Activated T-helper 9 cell treated with anti-CD3 and anti-CD28 coated beads, Interleukin-2, amount 50 U/mL, for 16 hours (primary cell): Measurements from ENCODE around the gene CCP110.
A peak's percentile ranks its signal among the peaks of the same experiment; 100 is the strongest.

Experiments used
- DNase-seq: peaks from one replicate; pipeline ENCODE4 v3.0.0-alpha.2; 2020; ENCODE audit warnings: low read depth

CCP110 gene, protein sequence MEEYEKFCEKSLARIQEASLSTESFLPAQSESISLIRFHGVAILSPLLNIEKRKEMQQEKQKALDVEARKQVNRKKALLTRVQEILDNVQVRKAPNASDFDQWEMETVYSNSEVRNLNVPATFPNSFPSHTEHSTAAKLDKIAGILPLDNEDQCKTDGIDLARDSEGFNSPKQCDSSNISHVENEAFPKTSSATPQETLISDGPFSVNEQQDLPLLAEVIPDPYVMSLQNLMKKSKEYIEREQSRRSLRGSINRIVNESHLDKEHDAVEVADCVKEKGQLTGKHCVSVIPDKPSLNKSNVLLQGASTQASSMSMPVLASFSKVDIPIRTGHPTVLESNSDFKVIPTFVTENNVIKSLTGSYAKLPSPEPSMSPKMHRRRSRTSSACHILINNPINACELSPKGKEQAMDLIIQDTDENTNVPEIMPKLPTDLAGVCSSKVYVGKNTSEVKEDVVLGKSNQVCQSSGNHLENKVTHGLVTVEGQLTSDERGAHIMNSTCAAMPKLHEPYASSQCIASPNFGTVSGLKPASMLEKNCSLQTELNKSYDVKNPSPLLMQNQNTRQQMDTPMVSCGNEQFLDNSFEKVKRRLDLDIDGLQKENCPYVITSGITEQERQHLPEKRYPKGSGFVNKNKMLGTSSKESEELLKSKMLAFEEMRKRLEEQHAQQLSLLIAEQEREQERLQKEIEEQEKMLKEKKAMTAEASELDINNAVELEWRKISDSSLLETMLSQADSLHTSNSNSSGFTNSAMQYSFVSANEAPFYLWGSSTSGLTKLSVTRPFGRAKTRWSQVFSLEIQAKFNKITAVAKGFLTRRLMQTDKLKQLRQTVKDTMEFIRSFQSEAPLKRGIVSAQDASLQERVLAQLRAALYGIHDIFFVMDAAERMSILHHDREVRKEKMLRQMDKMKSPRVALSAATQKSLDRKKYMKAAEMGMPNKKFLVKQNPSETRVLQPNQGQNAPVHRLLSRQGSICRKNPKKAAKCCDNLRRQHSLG

DNA sequence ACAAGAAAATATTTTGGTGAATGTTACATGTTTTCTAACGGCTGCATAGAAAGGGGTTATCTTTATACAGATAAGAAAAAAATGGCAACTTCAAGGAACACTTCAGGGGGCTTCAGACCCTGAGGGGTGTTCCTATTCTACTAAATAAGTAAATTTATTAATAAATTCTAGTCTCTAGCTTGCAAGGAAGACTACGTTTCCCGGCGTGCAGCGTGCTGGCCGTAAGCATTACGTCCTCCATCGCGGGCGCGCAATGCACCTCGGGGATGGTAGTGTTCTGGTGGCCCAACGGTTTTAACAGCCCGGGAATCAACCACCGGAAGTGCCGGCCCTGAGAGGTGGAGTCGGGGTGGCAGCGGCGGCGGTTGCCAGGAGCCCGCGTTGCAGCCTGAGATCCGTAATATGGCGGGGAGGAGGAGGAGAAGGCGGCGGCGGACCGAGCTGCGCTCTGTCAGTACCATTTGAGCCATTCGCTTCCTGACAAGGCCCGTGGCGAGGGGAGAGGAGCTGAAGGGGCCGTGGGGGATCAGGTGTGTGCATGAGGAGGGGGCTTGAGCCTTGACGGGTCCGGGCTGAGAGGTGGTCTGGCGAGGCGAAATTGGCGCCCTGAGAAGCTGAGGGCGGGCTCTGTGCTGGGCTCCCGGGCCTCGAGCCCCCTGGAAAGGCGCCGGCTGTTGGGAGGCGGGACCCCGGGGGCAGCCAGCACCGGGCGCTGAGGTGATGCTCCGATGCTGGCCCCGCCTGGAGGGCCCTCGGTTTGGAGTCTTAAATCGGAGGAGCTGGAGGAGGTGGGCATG, at the start of gene CCP110:
TSS of gene CCP110 (plus strand) at position 384 of the 797 bp plus-strand sequence. CDS start 3,940 bp downstream, outside the sequence.
- peak; percentile 91 for DNase-seq

DNA sequence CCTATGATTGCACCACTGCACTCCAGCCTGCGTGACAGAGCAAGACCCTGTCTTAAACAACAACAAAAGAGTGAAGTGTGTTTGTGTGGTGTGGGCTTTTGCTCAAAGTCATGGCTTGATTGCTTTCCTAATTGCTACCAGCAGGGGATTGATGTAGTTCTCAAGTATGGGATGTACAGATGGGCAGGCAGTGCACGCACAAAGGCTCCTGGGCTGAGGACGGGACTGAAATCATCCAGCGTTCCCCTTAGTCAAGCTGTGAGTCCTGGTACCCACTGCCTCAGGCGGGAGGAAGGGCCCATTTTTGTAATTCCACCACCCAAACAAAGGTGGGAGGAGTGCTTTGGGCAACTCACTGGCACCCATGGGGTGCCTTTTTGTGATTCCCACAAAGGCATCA, 49.1 kb upstream of the CCP110 start:
- no peak for DNase-seq

DNA sequence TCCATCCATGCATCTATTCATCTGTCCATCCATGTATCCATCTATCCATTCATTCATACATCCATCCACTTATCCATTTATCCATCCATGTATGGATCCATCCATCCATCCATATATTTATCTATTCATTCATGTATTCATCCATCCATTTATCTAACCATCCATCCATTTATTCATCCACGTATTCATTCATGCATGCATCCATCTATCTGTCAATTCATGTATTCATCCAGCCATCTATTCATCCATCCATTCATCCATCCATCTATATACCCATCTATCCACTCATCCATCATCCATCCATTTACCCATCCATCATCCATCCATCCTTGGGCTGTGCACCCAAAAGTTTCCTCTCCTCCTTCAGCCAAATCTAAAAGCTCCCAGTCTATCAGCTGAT, 45.2 kb upstream of the CCP110 start:
- DNase-seq = no peak

DNA sequence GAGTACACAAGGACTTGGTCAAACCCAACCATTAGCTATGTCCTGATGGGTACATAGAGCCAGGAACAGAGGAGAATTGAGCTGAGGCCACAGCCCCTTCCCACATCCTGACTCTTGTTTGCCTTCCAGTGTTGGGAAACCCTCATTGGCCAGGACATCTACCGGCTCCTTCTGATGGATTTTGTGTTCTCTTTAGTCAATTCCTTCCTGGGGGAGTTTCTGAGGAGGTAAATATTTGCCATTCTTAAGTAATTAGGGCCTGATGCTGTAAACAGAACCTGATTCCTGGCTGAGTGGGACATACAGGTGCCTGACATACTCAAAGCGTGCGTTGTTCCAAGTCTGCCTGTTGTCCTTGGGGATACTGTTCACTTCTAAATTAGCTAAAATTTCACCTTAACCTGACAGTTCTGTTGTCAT, 44.4 kb upstream of the CCP110 start:
- DNase-seq = no peak

DNA sequence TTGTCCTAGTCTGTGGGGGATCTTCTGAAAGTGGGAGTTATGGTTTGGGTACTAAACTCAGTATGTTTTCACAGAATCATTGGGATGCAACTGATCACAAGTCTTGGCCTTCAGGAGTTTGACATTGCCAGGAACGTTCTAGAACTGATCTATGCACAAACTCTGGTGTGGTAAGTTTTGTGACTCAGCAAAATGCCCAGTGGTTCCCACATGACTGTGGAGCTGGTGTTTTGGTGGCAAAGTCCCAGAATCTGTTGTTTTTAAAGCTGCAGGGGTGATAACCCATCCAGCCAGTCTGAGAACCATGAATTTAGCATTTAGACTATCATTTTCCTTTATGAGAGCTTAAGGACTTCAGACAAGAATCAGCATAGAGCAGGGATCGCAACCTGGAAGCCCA, 42.4 kb upstream of the CCP110 start:
- no peak for DNase-seq

DNA sequence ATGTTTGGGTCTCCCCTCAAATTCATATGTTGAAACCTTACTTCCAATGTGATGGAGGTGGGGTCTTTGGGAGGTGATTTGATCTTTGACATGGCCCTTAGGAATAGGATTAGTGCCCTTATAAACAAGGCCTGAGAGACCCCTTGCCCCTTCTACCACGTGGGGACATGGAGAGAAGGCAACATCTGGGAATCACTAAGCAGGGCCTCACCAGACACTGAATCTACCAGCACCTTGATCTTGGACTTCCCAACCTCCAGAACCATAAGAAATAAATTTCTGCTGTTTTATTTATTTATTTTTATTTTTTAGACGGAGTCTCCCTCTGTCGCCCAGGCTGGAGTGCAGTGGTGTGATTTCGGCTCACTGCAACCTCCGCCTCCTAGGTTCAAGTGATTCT, 42.0 kb upstream of the CCP110 start:
- DNase-seq = no peak

DNA sequence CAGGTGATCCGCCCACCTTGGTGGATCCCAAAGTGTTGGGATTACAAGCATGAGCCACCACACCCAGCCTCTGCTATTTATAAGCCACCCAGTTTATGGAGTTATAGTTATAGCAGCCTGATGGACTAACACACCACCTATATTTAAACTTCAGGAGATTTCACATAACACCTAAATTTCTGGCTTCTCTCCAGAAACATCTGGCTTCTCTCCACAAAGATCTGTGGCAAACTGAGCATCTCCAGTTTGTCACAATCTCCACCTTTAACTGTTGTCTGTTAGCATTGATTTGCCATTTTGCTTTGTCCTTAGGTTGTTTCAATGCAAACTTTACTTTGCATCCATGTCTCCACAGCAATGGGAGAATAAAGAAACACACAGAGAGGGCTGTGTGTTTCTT, 41.5 kb upstream of the CCP110 start:
- no peak for DNase-seq

DNA sequence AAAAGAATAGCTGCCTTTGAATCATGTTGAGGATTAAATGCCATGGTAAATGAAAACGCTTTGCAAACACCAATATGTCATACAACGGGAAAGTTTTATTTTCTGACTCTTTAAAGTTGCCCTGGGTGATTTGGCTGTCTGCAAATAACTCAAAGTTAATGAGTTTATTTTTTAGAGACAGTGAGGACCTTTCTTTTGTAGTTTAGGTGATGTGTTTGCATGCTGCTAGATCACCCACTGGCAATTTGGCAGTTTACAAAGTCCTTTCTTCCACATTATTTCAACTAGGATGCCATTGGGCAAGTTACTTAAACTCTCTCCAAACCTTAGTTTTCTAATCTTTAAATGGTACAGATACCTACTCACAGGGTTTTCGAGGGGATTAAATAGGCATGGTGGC, 39.6 kb upstream of the CCP110 start:
- DNase-seq = no peak

DNA sequence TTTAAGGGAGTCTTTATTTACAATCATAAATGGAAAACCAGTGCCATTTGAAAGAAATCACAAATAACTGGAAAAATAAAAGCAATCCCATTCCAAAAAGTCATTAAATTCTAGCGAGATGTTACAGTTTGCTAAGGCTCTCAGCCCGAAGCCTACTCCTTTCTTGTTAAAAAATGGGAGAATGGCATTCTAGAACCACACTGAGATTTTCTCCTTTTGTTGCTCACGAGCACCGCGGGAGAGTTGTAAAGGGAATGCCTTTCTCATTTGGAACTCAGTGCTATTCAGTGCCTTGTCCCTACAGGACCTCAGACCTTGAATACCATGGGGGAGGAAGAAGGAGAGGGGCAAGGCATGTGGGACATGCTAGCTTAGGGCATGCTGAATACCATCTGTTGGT, 38.1 kb upstream of the CCP110 start:
- DNase-seq = no peak

DNA sequence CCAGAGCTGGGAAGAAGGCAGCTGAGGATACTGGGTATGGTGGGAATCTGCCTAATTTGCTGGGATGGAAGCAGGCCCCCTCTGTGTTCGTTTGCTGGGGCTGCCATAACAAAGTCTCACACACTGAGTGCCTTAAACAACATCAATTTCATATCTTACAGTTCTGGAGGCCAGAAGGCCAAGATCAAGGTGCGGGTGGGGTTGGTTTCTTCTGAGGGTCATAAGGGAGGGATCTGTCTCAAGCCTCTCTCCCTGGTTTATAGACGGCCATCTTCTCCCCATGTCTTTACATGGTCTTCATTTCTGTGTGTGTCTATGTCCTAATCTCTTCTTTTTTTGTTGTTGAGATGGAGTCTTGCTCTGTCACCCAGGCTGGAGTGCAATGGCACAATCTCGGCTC, 37.7 kb upstream of the CCP110 start:
- no peak for DNase-seq

DNA sequence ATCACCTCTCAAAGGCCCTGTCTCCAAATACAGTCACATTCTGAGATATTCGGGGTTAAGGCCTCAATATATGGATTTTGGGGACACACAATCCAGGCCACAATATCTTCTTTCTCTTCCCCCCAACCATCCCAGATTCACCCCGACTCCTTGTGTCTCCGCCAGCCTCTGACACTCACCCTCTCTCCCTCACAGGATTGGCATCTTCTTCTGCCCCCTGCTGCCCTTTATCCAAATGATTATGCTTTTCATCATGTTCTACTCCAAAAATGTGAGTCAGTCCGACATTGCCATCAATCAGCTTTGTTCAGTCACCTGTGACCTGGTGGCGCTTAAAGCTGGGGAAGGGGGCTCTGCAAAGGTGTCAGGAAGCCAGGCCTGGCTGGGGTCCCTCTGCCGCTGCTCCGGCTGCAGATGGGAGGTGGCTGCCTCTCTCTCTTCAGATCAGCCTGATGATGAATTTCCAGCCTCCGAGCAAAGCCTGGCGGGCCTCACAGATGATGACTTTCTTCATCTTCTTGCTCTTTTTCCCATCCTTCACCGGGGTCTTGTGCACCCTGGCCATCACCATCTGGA, 36.9 kb upstream of the CCP110 start:
- DNase-seq = no peak

DNA sequence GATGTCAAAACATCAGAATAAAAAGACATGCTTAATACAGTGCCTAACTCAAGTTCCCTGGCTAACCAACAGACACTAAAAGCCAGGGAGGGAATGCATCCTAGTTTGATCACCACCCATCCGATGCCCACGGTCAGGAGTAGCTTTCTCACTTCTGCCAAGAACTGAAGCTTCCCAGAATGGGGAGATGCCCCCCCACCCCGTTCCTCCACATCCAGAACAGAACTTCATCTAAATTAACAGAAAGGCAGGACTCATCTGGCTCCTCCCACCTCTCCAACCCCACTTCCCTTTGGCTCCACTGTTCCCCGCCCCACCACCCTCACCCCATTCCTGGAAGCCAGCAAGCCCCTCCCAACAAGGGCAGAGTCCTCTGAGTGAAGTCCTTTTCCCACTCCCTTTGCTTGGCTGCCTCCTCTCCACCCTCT, 35.5 kb upstream of the CCP110 start:
- DNase-seq = no peak

DNA sequence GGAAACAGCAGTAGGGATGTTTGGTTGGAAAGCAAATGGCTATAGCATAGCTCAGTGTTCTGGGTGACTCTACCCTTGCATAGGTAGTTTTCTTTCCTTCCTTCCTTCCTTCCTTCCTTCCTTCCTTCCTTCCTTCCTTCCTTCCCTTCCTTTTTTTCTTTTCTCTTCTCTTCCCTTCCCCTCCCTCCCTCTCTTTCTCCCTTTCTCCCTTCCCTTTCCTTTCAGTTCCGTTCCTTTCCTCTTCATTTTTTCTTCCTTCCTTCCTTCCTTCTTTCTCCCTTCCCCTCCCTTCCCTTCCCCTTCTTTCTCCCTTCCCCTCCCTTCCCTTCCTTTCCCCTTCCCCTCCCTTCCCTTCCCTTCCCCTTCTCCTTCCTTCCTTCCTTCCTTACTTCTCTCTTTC, 33.1 kb upstream of the CCP110 start:
- no peak for DNase-seq

DNA sequence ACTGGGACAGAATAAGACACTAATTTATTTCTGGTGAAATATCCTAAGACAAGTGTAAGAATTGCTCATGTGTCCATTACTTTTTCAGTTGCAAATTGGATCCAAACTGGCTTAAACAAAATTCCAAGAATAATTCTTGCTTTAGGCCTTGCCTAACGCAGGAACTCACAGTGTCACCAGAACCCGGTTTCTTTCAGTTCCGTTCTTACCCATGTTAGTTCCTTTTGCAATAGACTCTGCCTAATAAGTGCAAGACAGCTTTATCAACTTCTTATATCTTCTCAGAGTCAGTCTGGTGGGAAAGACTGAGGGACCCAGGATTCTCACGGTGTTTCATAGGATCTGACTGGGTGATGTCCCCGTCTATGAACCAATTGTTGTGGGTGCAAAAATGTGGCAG, 26.6 kb upstream of the CCP110 start:
- no peak for DNase-seq

DNA sequence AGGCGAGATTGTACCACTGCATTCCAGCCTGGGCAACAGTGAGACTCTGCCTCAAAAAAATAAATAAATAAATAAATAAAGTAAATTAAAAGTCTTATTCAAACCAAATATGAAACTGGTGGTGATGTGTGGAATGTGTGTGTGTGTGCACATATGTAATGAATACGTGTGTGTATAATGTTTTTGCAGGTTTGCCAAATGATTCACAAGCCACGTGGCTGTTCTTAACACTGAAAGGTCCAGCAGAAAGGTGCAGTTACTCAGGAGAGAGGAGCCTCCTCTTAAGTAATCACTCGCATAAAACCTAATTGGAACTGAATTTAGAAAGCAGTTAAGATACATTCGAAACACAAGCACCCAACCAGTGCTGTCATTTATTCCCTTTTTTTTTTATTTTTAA, 24.7 kb upstream of the CCP110 start:
- DNase-seq = no peak

DNA sequence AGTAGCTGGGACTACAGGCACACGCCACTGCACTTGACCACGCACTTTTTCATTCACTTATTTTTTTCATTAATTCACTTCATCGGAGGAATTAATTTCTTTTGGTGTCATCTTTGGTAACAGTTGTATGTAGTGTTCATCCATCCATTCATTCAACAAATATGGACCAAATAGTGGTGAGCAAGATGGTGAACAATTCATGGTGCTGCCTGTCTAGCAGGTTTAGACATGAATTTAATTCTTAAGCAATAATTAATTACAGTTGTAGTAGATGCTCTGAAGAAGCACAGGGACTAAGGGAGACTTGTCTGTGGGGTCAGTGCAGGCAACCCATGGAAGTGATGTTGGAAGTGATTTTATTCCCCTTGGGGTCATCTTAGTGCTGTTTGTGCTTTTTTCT, 24.3 kb upstream of the CCP110 start:
- no peak for DNase-seq

DNA sequence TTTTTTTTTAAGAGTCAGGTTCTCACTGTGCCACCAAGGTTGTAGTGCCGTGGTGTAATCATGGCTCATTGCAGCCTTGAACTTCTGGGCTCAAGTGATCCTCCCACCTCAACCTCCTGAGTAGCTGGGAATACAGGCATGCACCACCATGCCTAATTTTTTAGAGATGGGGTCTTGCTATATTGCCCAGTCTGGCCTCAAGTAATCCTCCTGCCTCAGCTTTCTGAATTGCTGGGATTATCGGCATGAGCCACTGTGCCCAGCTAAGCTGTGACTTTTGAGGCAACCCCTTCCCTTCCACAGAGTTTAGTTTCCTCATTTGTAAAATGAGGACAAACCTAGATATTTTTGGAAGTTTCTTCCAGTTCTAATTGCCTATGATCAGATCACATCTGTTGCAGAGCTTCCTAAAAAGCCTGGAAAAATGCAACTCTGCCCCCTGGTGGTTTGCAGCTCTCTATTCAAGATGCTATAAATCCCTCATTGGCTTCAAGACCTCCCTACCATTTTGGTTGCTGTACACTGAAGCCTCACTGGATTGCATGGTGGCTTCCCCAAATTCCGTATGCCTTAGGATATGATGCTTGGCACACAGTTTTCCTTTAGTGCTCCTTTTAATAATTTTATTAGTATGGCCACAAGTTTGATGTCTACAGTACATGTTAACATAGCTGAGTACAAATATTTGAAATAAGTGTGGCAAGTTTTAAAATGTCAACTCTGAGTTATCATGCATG, 21.2 kb upstream of the CCP110 start:
- DNase-seq = peak; percentile 43

DNA sequence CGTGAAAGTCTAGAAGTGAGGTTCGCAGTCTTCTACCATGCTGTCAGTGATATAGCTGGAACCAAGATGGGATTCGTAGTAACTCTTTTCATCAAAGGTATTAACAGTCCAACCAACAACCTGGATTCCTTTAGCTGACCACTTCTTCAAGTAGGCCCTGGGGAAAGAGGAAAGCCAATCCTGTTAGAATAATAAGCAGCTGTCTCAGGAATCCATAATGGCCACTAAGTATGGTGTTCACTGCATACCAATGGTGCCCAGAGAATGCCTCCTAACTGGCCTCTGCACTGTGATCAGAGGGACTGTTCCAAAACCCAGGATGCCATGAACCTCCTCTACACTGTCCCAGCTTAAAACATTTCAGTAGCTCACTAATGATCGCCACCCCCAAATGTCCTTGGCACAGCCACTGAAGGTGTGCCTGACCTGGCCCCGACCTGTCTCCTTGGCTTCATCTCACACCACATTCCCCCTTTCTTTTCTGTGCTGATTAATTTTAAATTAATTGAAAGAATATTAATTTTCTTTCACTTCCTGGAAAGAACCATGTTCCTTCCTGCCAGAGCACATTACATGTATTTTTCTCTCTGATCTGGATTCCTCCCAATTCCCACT, 20.2 kb upstream of the CCP110 start:
- DNase-seq = no peak

DNA sequence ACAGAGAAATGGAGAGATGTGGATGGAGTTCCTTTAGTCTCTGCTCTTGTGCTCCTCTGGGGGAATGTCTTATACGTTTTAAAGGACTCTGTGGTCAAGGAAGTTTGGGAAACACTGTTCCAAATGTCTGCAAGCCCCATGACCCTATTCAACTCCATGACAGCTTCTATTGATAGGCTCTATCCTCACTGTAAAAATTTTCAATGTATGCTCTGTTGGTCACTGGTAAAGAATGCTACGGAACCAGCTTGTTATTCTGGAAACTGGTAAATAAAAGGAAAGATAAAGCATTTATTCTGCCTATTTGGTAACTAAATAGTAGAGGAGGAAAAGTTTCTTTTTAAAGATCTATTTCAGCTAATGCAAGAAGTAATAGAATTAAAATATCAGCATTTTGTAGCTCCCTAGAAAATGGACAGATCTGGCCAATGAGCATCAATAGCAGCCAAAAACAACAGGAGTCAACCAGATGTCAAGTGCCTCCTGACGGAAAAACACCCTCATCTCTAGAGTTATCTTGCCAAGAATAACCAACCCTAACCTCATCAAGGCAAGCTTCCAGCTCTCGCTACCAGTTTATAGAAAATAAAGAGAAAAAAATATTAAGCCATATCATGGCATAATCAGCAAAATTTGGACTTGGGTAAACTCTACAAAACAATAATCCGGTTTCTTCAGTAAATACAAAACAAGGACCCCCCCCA, 18.0 kb upstream of the CCP110 start:
- DNase-seq = no peak

DNA sequence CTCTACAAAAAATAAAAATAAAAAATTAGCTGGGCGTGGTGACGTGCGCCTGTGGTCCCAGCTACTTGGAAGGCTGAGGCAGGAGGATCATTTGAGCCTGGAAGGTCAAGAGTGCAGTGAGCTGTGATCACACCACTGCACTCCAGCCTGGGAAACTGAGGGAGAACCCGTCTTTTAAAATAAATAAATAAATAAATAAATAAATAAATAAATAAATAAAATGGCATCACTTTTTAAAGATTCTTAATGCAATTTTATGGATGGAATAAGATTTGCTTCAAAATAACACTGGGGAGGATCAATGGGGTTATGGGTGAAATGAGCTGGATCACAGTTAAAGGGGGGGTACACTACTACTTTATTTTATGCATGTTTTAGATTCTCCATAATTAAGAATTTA, 16.8 kb upstream of the CCP110 start:
- DNase-seq = no peak
